Lower leg skin (tissue), 3 donors: ENCODE measurements around the gene ATF7IP2.

Experiments used
- POLR2A ChIP-seq, 2 donors: fragments of 450-650 bp; IDR thresholded peaks; one replicate each; pipeline ENCODE4 v1.6.1; 2016 to 2017; ENCODE audit warnings: antibody characterized with exemption in 2 of 2, mild to moderate bottlenecking in 1 of 2, moderate library complexity in 1 of 2
- TF ChIP-seq, protein P1 (sequence below), 3 donors: fragments of 450-650 bp; IDR thresholded peaks; one replicate each; pipeline ENCODE4 v1.5.1; 2016; ENCODE audit warnings: antibody characterized with exemption in 3 of 3, mild to moderate bottlenecking in 3 of 3, moderate library complexity in 2 of 3

GRCh38 chr16:10519929-10520868 is 134.3 kb downstream of the ATF7IP2 start:
- TF ChIP-seq, protein P1, sequence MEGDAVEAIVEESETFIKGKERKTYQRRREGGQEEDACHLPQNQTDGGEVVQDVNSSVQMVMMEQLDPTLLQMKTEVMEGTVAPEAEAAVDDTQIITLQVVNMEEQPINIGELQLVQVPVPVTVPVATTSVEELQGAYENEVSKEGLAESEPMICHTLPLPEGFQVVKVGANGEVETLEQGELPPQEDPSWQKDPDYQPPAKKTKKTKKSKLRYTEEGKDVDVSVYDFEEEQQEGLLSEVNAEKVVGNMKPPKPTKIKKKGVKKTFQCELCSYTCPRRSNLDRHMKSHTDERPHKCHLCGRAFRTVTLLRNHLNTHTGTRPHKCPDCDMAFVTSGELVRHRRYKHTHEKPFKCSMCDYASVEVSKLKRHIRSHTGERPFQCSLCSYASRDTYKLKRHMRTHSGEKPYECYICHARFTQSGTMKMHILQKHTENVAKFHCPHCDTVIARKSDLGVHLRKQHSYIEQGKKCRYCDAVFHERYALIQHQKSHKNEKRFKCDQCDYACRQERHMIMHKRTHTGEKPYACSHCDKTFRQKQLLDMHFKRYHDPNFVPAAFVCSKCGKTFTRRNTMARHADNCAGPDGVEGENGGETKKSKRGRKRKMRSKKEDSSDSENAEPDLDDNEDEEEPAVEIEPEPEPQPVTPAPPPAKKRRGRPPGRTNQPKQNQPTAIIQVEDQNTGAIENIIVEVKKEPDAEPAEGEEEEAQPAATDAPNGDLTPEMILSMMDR (IDR thresholded peaks at IDR 0.05), result no peak
- no peak for TF ChIP-seq POLR2A (IDR thresholded peaks at IDR 0.05)
